Measurements from ENCODE around the gene UBR4.

The UBR4 gene

DNA sequence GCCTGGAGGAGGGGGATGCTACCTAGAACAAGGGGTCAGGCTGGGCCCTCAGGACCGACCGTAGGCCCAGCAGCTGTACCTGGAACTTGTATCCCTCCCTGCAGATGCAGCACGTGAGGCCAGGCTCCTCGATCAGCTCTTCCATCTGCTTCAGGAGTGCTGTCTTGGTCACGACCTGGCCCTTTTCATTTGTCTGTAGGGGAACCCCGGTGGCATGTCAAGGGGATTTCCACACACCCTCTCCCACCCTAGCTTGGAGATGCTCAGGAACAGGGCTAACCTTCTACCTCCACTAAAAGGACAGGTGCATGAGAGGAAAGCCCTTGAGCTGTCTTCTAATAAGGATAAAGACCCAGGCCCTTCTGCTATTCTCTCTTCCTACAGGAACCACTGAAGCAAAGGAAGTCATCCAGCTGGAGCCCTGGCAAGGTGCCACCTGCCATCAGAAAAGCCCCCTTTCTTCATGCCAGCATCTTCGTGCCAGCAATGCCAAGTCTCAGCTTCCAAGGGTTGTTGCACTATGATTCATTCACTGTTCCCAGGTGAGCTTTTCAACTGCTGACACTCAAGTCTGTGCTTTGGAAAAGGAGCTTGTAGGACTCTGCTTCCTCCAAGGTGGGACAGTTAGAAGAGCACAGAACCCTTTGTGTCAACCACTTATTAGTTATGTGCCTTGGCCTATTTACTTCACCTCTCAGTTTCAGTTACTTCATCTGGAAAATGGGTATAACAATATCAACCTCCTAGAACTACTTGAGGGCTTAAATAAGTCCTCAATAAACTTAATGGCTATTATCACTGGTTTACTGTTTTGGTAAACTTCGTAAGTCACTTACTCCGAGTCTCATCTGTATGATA is 122.1 kb downstream of the UBR4 start:
- no peak for ATAC-seq
- no peak for TF ChIP-seq PATZ1 (CRISPR knock-in tag; IDR thresholded peaks at IDR 0.05; ENCODE audit: borderline replicate concordance)
- no peak for TF ChIP-seq BACH2 (CRISPR knock-in tag; IDR thresholded peaks at IDR 0.05; ENCODE audit: borderline replicate concordance)
- no peak for TF ChIP-seq GLIS3 (CRISPR knock-in tag; IDR thresholded peaks at IDR 0.05)
- TF ChIP-seq ZNF8 (CRISPR knock-in tag; IDR thresholded peaks at IDR 0.05) = no peak
- no peak for TF ChIP-seq ZFP30 (CRISPR knock-in tag; IDR thresholded peaks at IDR 0.05)
- no peak for TF ChIP-seq RARB (CRISPR knock-in tag; IDR thresholded peaks at IDR 0.05)
- no peak for TF ChIP-seq CSDC2 (CRISPR knock-in tag; IDR thresholded peaks at IDR 0.05)
- no peak for TF ChIP-seq ZC3H10 (CRISPR knock-in tag; IDR thresholded peaks at IDR 0.05)
- no peak for TF ChIP-seq ISL1 (CRISPR knock-in tag; IDR thresholded peaks at IDR 0.05)
- no peak for TF ChIP-seq SNAI2 (CRISPR knock-in tag; IDR thresholded peaks at IDR 0.05)
- no peak for TF ChIP-seq CSRNP3 (CRISPR knock-in tag; IDR thresholded peaks at IDR 0.05)
- TF ChIP-seq TCF4 (CRISPR knock-in tag; IDR thresholded peaks at IDR 0.05; ENCODE audit: borderline replicate concordance) = no peak
- no peak for TF ChIP-seq ESRRG (CRISPR knock-in tag; IDR thresholded peaks at IDR 0.05)
- no peak for TF ChIP-seq OSR1 (CRISPR knock-in tag; IDR thresholded peaks at IDR 0.05)

- TF ChIP-seq OSR1 (CRISPR knock-in tag; IDR thresholded peaks at IDR 0.05) (no peak), ZC3H10 (CRISPR knock-in tag; IDR thresholded peaks at IDR 0.05) (no peak), ARNTL (CRISPR knock-in tag; IDR thresholded peaks at IDR 0.05; ENCODE audit: borderline replicate concordance, low read depth) (no peak), RARB (CRISPR knock-in tag; IDR thresholded peaks at IDR 0.05) (no peak), ZFP30 (CRISPR knock-in tag; IDR thresholded peaks at IDR 0.05) (no peak), CSDC2 (CRISPR knock-in tag; IDR thresholded peaks at IDR 0.05) (no peak), TCF4 (CRISPR knock-in tag; IDR thresholded peaks at IDR 0.05; ENCODE audit: borderline replicate concordance) (no peak), ESRRG (CRISPR knock-in tag; IDR thresholded peaks at IDR 0.05) (no peak), PATZ1 (CRISPR knock-in tag; IDR thresholded peaks at IDR 0.05; ENCODE audit: borderline replicate concordance) (no peak), BACH2 (CRISPR knock-in tag; IDR thresholded peaks at IDR 0.05; ENCODE audit: borderline replicate concordance) (no peak)
- TF ChIP-seq, protein P1, sequence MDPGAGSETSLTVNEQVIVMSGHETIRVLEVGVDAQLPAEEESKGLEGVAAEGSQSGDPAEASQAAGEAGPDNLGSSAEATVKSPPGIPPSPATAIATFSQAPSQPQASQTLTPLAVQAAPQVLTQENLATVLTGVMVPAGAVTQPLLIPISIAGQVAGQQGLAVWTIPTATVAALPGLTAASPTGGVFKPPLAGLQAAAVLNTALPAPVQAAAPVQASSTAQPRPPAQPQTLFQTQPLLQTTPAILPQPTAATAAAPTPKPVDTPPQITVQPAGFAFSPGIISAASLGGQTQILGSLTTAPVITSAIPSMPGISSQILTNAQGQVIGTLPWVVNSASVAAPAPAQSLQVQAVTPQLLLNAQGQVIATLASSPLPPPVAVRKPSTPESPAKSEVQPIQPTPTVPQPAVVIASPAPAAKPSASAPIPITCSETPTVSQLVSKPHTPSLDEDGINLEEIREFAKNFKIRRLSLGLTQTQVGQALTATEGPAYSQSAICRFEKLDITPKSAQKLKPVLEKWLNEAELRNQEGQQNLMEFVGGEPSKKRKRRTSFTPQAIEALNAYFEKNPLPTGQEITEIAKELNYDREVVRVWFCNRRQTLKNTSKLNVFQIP (CRISPR knock-in tag; IDR thresholded peaks at IDR 0.05; ENCODE audit: borderline replicate concordance, low read depth) = no peak
- no peak for ATAC-seq
Measured at GRCh38 chr1:19087017-19087736, 122.9 kb downstream of the UBR4 start.

- ATAC-seq = no peak
- TF ChIP-seq ARNTL (CRISPR knock-in tag; IDR thresholded peaks at IDR 0.05; ENCODE audit: borderline replicate concordance, low read depth) (no peak), ZNF565 (CRISPR knock-in tag; conservative IDR thresholded peaks at IDR 0.05; ENCODE audit: low read depth) (no peak), TCF4 (CRISPR knock-in tag; IDR thresholded peaks at IDR 0.05; ENCODE audit: borderline replicate concordance) (no peak), GLIS3 (CRISPR knock-in tag; IDR thresholded peaks at IDR 0.05) (no peak), CSRNP3 (CRISPR knock-in tag; IDR thresholded peaks at IDR 0.05) (no peak), ZFP3 (CRISPR knock-in tag; IDR thresholded peaks at IDR 0.05) (no peak), ZC3H10 (CRISPR knock-in tag; IDR thresholded peaks at IDR 0.05) (no peak), PATZ1 (CRISPR knock-in tag; IDR thresholded peaks at IDR 0.05; ENCODE audit: borderline replicate concordance) (no peak), TOX (CRISPR knock-in tag; IDR thresholded peaks at IDR 0.05; ENCODE audit: borderline replicate concordance) (no peak), OSR1 (CRISPR knock-in tag; IDR thresholded peaks at IDR 0.05) (no peak), PPARA (CRISPR knock-in tag; IDR thresholded peaks at IDR 0.05; ENCODE audit: borderline replicate concordance) (no peak), RARB (CRISPR knock-in tag; IDR thresholded peaks at IDR 0.05) (no peak), ZFP30 (CRISPR knock-in tag; IDR thresholded peaks at IDR 0.05) (no peak), SNAI2 (CRISPR knock-in tag; IDR thresholded peaks at IDR 0.05) (no peak), CREB5 (CRISPR knock-in tag; IDR thresholded peaks at IDR 0.05; ENCODE audit: low read depth) (no peak)
Measured at GRCh38 chr1:19086176-19086875, 123.7 kb downstream of the UBR4 start.
